HG03457 (cell line): ENCODE measurements around the gene DPYD.

ENCODE experiments used
- ATAC-seq: cut with Tn5 transposase; IDR thresholded peaks from one replicate; pipeline ENCODE4 v1.9.1; 2021; ENCODE audit warnings: moderate number of reproducible peaks; ENCODE audit not compliant: unreplicated experiment

Gene DPYD

DNA sequence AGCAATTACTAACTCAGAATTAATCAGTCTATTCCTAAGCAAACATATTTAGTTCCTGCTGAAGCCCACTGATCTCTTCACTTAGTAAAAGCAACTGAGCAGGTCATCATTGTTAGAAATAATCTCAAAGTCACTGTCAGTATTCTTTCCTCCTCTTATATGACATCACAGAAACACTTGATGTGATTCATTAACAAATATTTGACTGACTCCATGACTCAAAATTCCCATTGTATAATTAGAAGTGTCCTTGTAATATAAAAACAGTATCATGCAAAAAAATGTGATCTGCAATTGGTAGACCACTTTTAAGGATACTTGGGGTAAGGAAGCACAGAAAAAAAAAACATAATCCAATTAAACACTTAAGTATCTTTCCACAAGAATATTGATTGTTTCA is 194.4 kb downstream of the DPYD start:
- no peak for ATAC-seq

DNA sequence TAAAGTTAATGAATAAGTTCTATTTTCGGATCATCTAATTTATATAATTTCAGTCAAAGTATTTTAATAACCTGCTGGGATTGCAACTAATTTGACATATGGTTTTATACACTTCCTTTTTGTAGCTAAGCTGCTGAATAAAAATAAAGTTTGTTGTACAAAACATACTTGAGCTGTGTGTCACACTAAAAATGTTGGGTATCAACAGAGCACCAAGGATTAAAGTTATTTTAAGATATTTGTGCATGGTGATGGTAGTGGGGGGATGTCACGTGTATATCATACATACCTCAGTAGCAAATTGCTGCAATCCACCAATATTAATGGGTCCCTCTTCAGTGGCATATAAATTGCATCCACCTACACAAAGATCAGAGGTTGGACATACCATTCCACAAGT is 199.6 kb downstream of the DPYD start:
- ATAC-seq, result no peak

- no peak for ATAC-seq
These were observed 207.9 kb downstream of the DPYD start for GRCh38 chr1:97712980-97713379.

GRCh38 chr1:97711858-97712257 is 209.0 kb downstream of the DPYD start:
- no peak for ATAC-seq

DNA sequence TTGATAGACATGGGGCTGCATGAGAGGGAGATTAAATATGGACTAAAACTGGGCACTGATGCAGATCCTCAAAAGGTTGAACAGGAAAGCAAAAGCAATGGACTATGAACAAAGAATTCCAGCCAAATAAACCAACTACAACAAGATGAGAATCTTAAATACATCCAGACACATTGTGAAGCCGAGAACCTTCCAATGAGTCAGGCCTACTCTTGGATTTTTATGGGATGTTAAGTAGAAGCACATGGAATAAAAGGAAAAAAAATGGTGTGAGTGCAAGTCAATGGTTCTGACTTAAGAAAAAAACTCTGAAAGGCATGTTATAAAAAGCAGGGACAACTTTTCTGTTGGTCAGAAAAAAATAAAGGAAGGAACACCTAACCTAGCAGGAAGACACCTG is 227.2 kb downstream of the DPYD start:
- no peak for ATAC-seq

DNA sequence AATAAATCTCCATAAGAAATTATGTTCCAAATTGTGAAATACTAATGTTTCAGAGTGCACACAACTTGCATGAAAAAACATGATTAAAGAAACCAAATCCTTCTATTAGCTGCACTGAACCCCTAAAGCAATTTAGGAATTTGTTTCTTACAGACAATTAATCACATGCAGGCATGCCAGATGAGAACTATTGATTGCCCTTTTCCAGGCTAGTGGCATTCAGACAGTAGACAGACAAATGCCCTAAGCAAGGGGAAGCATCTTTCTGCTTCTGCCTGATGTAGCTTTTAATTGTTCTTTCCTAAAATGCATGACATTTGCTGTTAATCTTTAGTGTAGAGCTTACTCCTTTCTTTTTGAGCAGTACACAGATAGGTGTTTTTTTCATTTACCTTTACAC is 229.5 kb downstream of the DPYD start:
- ATAC-seq, result no peak

GRCh38 chr1:97685360-97685759 is 235.5 kb downstream of the DPYD start:
- no peak for ATAC-seq

GRCh38 chr1:97680894-97681293 is 239.9 kb downstream of the DPYD start:
- ATAC-seq, result no peak

DNA sequence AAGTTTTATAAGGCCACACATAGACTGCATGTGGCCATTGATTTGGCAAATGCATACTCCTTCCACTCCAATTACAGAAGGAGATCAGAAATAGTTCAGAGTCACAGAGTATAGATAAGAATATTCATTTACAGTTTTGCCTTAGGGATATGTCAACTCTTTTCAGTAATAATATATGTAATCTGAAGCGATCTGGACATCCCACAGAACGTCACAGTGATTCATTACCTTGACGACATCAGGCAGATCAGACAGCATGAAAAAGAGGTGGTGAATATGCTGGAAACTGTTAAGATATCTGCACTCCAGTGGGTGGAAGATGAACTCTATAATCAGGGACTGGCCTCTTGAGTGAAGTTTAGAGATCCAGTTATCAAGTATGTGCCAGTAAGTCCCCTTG is 240.4 kb downstream of the DPYD start:
- ATAC-seq, result no peak

DNA sequence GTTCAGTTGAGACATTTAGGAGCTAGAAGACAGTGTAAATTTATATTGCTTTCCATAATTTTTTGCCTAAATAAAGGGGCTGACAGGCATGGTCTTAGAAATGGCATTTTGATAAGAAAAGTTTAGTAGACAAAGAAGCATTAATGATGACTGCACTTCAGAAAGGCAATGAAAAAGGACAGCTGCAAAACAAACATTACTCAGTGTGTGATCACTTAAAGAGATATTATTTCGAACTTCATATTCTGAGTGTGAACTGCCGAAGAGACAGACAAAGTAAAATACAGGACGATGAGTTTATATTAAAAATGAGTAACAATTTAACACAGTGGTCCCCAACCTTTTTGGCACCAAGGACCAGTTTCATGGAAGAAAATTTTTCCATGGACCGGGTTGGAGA is 243.1 kb downstream of the DPYD start:
- ATAC-seq, result no peak

DNA sequence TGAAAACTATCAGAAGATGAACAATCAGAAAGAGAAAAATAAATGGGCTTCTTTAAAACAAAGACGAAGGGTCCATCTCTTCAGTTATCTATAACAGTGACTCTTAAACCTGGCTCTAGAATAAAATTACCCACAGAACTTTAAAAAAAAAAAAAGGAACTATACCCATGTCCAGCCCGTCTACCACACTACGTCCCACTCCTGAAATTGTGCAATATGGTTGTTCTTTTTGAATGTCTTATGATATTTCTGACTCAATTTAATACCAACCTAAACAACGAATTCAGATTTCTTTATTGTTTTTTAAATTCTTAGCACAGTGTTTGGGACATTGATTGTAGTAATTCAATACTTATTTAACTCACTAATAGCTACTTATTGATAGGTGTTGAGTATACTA is 246.3 kb downstream of the DPYD start:
- ATAC-seq, result no peak

- no peak for ATAC-seq
These were observed 251.9 kb downstream of the DPYD start for GRCh38 chr1:97668945-97669344.

DNA sequence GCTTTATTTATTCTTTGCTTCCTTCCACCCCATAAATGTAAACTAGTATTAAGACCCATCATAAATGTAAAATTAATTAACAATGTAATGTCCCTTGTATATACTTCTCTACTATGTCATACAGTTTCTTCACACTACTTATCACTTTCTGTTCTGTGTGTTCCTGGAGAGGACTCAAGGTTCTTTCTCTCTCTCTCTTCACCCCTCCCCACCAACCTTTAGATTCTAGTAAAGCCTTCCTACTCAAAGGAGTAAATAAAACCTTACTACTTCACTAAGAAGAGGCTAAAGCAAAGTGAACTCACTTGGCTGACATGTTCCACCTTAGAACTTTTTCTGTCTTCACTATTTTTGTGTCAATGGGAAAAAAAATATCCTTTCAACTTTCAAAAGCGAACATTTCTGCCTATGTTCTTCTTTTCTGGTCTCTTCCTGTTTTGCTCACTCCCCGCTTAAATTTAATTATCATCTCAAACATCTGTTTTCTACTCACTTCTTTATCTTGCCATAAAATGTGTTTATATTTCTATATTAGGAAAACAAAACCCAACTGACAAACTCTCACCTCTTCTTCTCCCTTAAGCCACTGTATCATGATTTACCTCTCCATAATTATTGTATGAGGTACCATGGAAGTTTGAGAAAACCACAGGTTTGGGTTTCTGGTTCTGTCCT is 260.3 kb downstream of the DPYD start:
- ATAC-seq, result no peak

DNA sequence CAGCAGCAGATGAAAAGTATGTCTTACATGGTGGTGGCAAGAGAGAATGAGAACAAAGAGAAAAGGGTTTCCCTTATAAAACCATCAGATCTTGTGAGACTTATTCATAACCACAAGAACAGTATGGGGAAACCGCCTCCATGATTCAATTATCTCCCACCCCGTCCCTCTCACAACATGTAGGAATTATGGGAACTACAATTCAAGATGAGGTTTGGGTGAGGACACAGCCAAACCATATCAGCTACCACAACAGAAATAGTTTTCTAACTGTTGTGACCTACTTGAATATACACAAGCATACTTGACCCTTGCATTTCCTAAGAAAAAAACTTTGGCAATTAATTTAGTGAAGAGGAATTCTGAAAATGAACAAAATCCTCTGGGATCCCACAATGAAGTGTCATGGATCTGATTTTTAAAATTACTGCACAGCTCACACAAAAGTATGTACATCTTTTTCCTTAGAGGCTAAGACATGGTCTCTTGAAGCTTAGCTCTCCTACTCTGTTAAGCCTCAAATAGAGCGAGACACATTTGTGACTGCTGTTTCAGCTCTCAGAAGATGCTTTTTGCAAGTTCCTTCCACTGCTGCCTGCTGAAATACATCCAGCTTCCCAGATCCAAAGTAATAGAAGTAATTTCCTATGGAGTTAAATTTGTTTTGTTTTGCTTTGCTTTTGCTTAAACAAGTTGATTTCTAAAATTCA is 265.8 kb downstream of the DPYD start:
- ATAC-seq, result no peak

DNA sequence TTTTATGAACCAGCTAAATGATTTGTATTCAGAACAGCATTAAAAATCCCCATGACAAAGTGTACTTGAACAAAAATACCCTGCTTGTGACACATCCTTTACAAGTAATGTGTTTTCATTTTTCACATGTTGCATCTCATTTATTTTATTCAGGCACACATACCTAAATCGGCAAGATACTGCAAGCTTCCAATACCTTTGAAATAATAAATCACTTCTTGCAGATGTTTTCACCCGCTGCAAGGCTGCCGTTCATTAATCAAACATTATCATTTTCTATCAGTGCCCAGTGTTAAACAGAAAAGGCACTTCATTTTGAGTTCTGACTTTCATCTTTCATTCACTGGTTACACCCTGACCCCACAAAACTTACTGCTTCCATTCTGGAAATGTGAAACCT is 269.6 kb downstream of the DPYD start:
- no peak for ATAC-seq

- no peak for ATAC-seq
These were observed 271.2 kb downstream of the DPYD start for GRCh38 chr1:97649591-97649990.

GRCh38 chr1:97647776-97648175 is 273.1 kb downstream of the DPYD start:
- ATAC-seq, result no peak

DNA sequence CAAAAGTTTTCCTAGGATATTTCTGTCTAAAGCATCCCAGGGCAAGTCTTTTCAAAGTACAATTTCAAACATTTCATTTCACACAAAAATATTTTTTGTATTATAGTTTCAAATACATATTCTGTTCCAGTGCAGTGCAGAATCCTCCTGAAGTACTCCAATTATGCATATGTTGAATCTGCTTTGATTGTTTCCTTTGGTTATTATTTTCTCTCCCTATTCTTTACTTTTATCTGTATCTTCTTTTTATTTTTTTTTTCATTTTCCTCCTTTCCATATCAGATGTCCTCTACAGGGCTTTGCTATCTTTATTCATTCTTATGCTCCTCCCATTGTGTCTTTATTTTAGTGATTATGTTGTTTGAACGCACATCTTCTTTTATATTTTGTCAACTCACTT is 274.8 kb downstream of the DPYD start:
- ATAC-seq, result no peak

GRCh38 chr1:97640677-97641076 is 280.2 kb downstream of the DPYD start:
- ATAC-seq, result no peak

DNA sequence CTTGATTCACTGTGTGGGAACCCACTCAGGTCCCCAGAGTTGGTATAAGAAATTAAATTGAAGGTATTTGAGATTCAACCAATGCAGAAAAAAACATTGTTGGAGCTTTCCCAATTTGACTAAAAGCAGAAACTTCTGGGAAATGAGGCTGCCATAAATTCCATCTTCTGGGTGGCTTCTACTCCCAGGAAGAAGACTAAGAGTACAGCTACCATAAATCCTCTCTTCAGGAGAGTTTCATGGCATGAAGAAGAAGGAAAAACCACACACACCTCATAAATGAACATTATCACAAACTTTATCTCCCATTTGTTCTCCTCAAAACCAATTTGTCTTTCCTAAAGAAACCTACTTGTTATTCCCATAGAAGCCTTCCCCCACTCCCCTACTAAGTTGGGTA is 283.9 kb downstream of the DPYD start:
- ATAC-seq, result no peak

DNA sequence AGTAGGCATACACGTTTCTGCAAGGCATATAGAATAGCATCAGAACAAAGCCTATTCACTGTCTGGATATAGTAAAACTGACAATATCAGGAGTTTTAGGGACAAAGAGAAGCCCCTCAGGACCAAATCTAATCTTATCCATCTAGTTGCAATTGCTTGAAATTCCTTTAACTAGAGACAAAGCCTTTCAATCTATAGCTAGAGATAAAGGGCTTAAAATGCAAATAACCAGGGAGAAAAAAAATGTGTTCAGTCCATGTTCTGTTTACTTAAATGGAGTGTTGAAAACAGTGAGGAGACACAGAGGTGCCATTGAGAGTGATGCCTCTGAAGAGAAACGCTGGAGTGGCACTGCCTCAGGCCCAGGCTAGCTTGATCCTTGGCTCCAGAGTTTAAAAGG is 286.1 kb downstream of the DPYD start:
- ATAC-seq, result no peak

GRCh38 chr1:97632776-97633175 is 288.1 kb downstream of the DPYD start:
- no peak for ATAC-seq

- no peak for ATAC-seq
These were observed 288.8 kb downstream of the DPYD start for GRCh38 chr1:97632075-97632474.
